ENCODE results near the gene STIM1. TPM values are rescaled to one million over a fixed set of nuclear protein-coding genes. Genes with fewer than 3 reads are reported as not detected.

The STIM1 gene
- total RNA-seq, 4 donors from 2014 or later: 65.2 to 150 (median 92.6) TPM

GRCh38 chr11:3916962-3917361 lies 61.5 kb downstream of the STIM1 start:
- Histone ChIP-seq H3K27me3 (no peaks in the 10 kb centered on the region), H3K27ac (replicated peaks in 1 of 4) (no peak overlapping the region), H3K36me3 (no peaks in the 10 kb centered on the region), H3K4me3 (no peak overlapping the region), H3K4me1 (peaks cover 0 to 19% (median 6%) of the 10 kb centered on the region in 4 donors), H3K9me3 (no peaks in the 10 kb centered on the region)
- TF ChIP-seq CTCF (IDR thresholded peaks at IDR 0.05): no peak
- TF ChIP-seq POLR2A (IDR thresholded peaks at IDR 0.05; ENCODE audit: low read depth): no peak
- TF ChIP-seq EP300 (IDR thresholded peaks at IDR 0.05): no peak
- 63% methylated on average over 3 of the region's 3 CpGs for WGBS
- DNase-seq (ENCODE audit: extremely low spot score): no peak
- intact Hi-C loops (cut with DNase I): no loop called here

- H3K4me1 ChIP-seq: peaks cover 0 to 11% (median 4%) of the 10 kb centered on the region in 4 donors
- H3K27ac ChIP-seq (replicated peaks in 1 of 4): peak overlapping the region in 1 of 4 donors; percentile 25
- no peaks in the 10 kb centered on the region for H3K9me3 ChIP-seq
- H3K4me3 ChIP-seq: no peak overlapping the region
- no peaks in the 10 kb centered on the region for H3K27me3 ChIP-seq
- DNase-seq (ENCODE audit: extremely low spot score): no peak
- WGBS: 58% methylated on average over 2 of the region's 2 CpGs
- intact Hi-C loops (cut with DNase I): no loop called here
- no peaks in the 10 kb centered on the region for H3K36me3 ChIP-seq
- TF ChIP-seq POLR2A (IDR thresholded peaks at IDR 0.05; ENCODE audit: low read depth) (no peak), EP300 (IDR thresholded peaks at IDR 0.05) (no peak), CTCF (IDR thresholded peaks at IDR 0.05) (no peak), POLR2AphosphoS5 (IDR thresholded peaks at IDR 0.05) (no peak)
Measured at GRCh38 chr11:3920148-3920852, 64.8 kb downstream of the STIM1 start.

GRCh38 chr11:3922056-3922455 lies 66.6 kb downstream of the STIM1 start:
- Histone ChIP-seq H3K36me3 (no peaks in the 10 kb centered on the region), H3K9me3 (no peaks in the 10 kb centered on the region), H3K4me3 (no peak overlapping the region), H3K27me3 (no peaks in the 10 kb centered on the region), H3K27ac (replicated peaks in 1 of 4) (no peak overlapping the region), H3K4me1 (peaks cover under 1 to 16% (median 11%) of the 10 kb centered on the region in 4 donors)
- no peak for TF ChIP-seq EP300 (IDR thresholded peaks at IDR 0.05)
- TF ChIP-seq CTCF (IDR thresholded peaks at IDR 0.05): no peak
- TF ChIP-seq POLR2AphosphoS5 (IDR thresholded peaks at IDR 0.05): no peak
- no peak for TF ChIP-seq POLR2A (IDR thresholded peaks at IDR 0.05; ENCODE audit: low read depth)
- intact Hi-C loops (cut with DNase I): no loop called here
- DNase-seq (ENCODE audit: extremely low spot score): no peak
- 100% methylated on average over 1 of the region's 1 CpG for WGBS

- no peak for TF ChIP-seq CTCF (IDR thresholded peaks at IDR 0.05)
- no peak for TF ChIP-seq POLR2A (IDR thresholded peaks at IDR 0.05; ENCODE audit: low read depth)
- no peak for TF ChIP-seq POLR2AphosphoS5 (IDR thresholded peaks at IDR 0.05)
- no peak for TF ChIP-seq EP300 (IDR thresholded peaks at IDR 0.05)
- DNase-seq (ENCODE audit: extremely low spot score): no peak
- H3K9me3 ChIP-seq: no peaks in the 10 kb centered on the region
- no peak overlapping the region for H3K27ac ChIP-seq (replicated peaks in 1 of 4)
- H3K27me3 ChIP-seq: no peaks in the 10 kb centered on the region
- H3K4me3 ChIP-seq: no peak overlapping the region
- no peaks in the 10 kb centered on the region for H3K36me3 ChIP-seq
- WGBS: 80% methylated on average over 1 of the region's 1 CpG
- intact Hi-C loops (cut with DNase I): no loop called here
- H3K4me1 ChIP-seq: peaks cover 24 to 40% (median 37%) of the 10 kb centered on the region in 4 donors
Measured at GRCh38 chr11:3925513-3925912, 70.0 kb downstream of the STIM1 start.

All from esophagus muscularis mucosa (tissue), 4 donors.